HepG2 (cell line): ENCODE data around the gene FASTKD2. TPM values are rescaled to one million over a fixed set of nuclear protein-coding genes. Genes with fewer than 3 reads are reported as not detected.

Experiments used
- ATAC-seq: fragments of 200-7000 bp; cut with Tn5 transposase; 3 replicates; pipeline ENCODE4 v1.9.1; 2020; ENCODE audit warnings: mild to moderate bottlenecking, moderate library complexity
- BruUV-seq: library from RNA; stranded (reverse); fragments of 400-500 nt; replicated peaks from 2 replicates; lab custom pipeline; 2021; lab: Mats Ljungman, UMichigan
- CTCF ChIA-PET: fragments of 300-600 bp; formaldehyde crosslinking; extraction: SDS; loops from one replicate; lab custom pipeline; 2021; ENCODE audit warnings: low total read pairs, inconsistent platforms, low intra/inter-chr PET ratio; lab: Yijun Ruan, JAX
- POLR2A ChIA-PET: fragments of 350-600 bp; sonication (Branson Sonifier 250); formaldehyde crosslinking; loops from one replicate; lab custom pipeline; 2020; ENCODE audit warnings: antibody characterized with exemption, inconsistent platforms; lab: Yijun Ruan, JAX
- DNase-seq: peaks from one replicate; pipeline ENCODE4 v3.0.0-alpha.2; 2015; ENCODE audit warnings: low spot score
- FAIRE-seq: peaks from 3 replicates; lab custom pipeline; 2011; peaks lifted over from hg19 to GRCh38; lab: Jason Lieb, UNC
- H2AFZ ChIP-seq: one replicate; pipeline ENCODE4 v1.6.1; 2011; ENCODE audit warnings: low read length, inconsistent platforms
- H3K27ac ChIP-seq: fragments of 300-600 bp; 3 replicates; pipeline ENCODE4 v1.8.0; 2011; ENCODE audit warnings: mixed run types, mild to moderate bottlenecking, mixed read lengths, low read length, inconsistent platforms; ENCODE audit not compliant: insufficient read depth; ENCODE audit errors: extremely low read length
- H3K27me3 ChIP-seq, 2 experiments: fragments of 200-600 bp in 1 of 2; 2 replicates in 1 of 2; 3 replicates in 1 of 2; pipeline versions ENCODE4 v1.6.0 to v1.8.0; 2011; ENCODE audit warnings: low read length in 2 of 2, mild to moderate bottlenecking in 2 of 2, moderate library complexity in 2 of 2, inconsistent platforms in 1 of 2; ENCODE audit not compliant: insufficient read depth in 2 of 2, control insufficient read depth in 1 of 2
- H3K36me3 ChIP-seq, 2 experiments: fragments of 200-600 bp in 1 of 2; replicated peaks in 1 of 2; 2 replicates in 1 of 2; 3 replicates in 1 of 2; pipeline versions ENCODE4 v1.5.1 to v1.8.0; 2011; ENCODE audit warnings: low read length in 2 of 2, inconsistent platforms in 1 of 2; ENCODE audit not compliant: insufficient read depth in 2 of 2, control insufficient read depth in 1 of 2
- H3K4me1 ChIP-seq: 2 replicates; pipeline ENCODE4 v1.5.1; 2012; ENCODE audit warnings: low read length, inconsistent platforms; ENCODE audit not compliant: insufficient read depth
- H3K4me2 ChIP-seq: 2 replicates; pipeline ENCODE4 v1.6.0; 2011; ENCODE audit warnings: low read depth, low read length, inconsistent platforms
- H3K4me3 ChIP-seq, 3 experiments: fragments of 200-600 bp in 1 of 3; sonication (generic), shearing (Covaris generic) in 1 of 3; replicated peaks in 1 of 3; 2 replicates each; pipeline ENCODE4 v1.5.1; 2011 to 2016; ENCODE audit warnings: low read length in 3 of 3, inconsistent platforms in 2 of 3, low read depth in 2 of 3, mild to moderate bottlenecking in 2 of 3, control low read depth in 1 of 3, mixed read lengths in 1 of 3; ENCODE audit not compliant: insufficient read depth in 1 of 3
- H3K79me2 ChIP-seq: one replicate; pipeline ENCODE4 v1.6.1; 2011; ENCODE audit warnings: low read length, inconsistent platforms; ENCODE audit not compliant: insufficient read depth
- H3K9ac ChIP-seq: 2 replicates; pipeline ENCODE4 v1.6.0; 2011; ENCODE audit warnings: mild to moderate bottlenecking, low read depth, low read length, inconsistent platforms; ENCODE audit not compliant: insufficient read depth
- H3K9me3 ChIP-seq: 2 replicates; pipeline ENCODE4 v1.5.1; 2012; ENCODE audit warnings: mild to moderate bottlenecking, low read length
- H4K20me1 ChIP-seq: 2 replicates; pipeline ENCODE4 v1.6.0; 2011; ENCODE audit warnings: inconsistent platforms, mild to moderate bottlenecking, low read length, moderate library complexity; ENCODE audit not compliant: insufficient read depth
- CTCF ChIP-seq: sonication (generic); formaldehyde crosslinking; IDR thresholded peaks from 2 replicates; pipeline ENCODE4 v1.5.0; 2020; ENCODE audit warnings: mild to moderate bottlenecking, missing genetic modification reagents, moderate library complexity
- MNT ChIP-seq: fragments of 450-650 bp; IDR thresholded peaks from 2 replicates; pipeline ENCODE4 v1.6.1; 2016
- NCOA5 ChIP-seq: sonication (generic); formaldehyde crosslinking; IDR thresholded peaks from 2 replicates; pipeline ENCODE4 v1.4.0; 2020; ENCODE audit warnings: missing genetic modification reagents
- THRA ChIP-seq: sonication (generic); formaldehyde crosslinking; IDR thresholded peaks from 2 replicates; pipeline ENCODE4 v1.4.0; 2020; ENCODE audit warnings: missing genetic modification reagents, borderline replicate concordance
- WGBS: methylation state at CpG from one replicate; pipeline ENCODE4 v1.1.6; 2017; ENCODE audit warnings: low lambda C conversion rate; 5-methylcytosine and 5-hydroxymethylcytosine counted together
- in situ Hi-C: cut with HindIII; loops from 2 replicates; pipeline ENCODE4 v1.10.0; 2017; ENCODE audit warnings: low pct_unique_long_range_greater_than_20kb; ENCODE audit not compliant: extremely low pct_ligation_motif_present
- intact Hi-C: fragments of 100-400 bp; cut with micrococcal nuclease; formaldehyde crosslinking; loops from one replicate; pipeline ENCODE4 v1.10.0; 2022; ENCODE audit not compliant: unreplicated experiment
- polyA plus RNA-seq, 8 experiments: library from polyadenylated mRNA; depleted of rRNA in 3 of 8; stranded (reverse) in 7 of 8; unstranded in 1 of 8; fragments of >200 nt; fragmentation: Illumina TruSeq in 4 of 8; extraction: Trizol in 4 of 8; gene quantifications; 2 replicates each; pipeline versions ENCODE4 v1.2.1 to v1.2.3, GENCODE V29; 2011 to 2016; ENCODE audit warnings: low read depth in 4 of 8, missing spikeins in 1 of 8, mixed read lengths in 1 of 8; ENCODE audit not compliant: insufficient read depth in 1 of 8
- total RNA-seq, 5 experiments: library from RNA; depleted of rRNA; stranded (reverse); fragments of >200 nt; fragmentation: Illumina TruSeq; extraction: Trizol; gene quantifications; 2 replicates each; pipeline ENCODE4 v1.2.3, GENCODE V29; 2016; ENCODE audit warnings: low read depth in 1 of 5

Gene FASTKD2
- total and polyA plus RNA-seq, 2 of the 13 experiments (the other 11 are each of a cell fraction or from before 2014, with no cell fraction given), result 41.1 to 77.8 TPM

- Histone ChIP-seq H2AFZ (no peak overlapping the region), H3K27me3 (no peaks in the 10 kb centered on the region), H3K4me1 (no peaks in the 10 kb centered on the region), H3K79me2 (no peaks in the 10 kb centered on the region), H3K9ac (no peak overlapping the region), H3K27ac (no peak overlapping the region), H3K4me2 (no peak overlapping the region), H3K9me3 (peaks cover 15% of the 10 kb centered on the region), H3K36me3 (no peaks in the 10 kb centered on the region), H4K20me1 (no peaks in the 10 kb centered on the region), H3K4me3 (no peak overlapping the region)
- no TSS peak for BruUV-seq
- POLR2A ChIA-PET, result no interaction called here
- no peak for DNase-seq
- no peak for ATAC-seq
- intact Hi-C loops, result no loop called here
- CTCF ChIA-PET, result no interaction called here
- TF ChIP-seq MNT, result peak; percentile 90
- TF ChIP-seq NCOA5 (CRISPR knock-in tag), result no peak
- 4% methylated on average over 3 of the region's 3 CpGs for WGBS
- FAIRE-seq, result no peak
- in situ Hi-C loops, result no loop called here
Observed at GRCh38 chr2:206838690-206839089, 73.3 kb downstream of the FASTKD2 start.

DNA sequence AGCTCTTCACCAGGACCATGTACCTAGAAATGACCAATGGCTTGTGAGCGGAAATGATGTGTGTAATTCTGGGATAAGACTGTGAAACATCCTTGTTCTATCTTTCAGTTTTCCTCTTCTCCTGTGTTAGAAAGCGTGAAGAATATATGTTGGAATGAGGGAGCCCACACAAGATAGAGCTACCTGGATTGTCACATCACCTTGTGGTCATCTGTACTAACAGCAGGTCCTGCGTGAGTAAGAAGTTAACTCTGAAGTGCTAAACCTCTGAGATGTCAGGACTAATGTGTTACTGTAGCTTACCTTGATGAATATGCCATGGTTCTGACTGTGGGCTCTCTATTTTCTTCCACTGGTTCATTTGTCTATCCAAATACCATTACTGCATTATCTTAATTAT is 75.6 kb downstream of the FASTKD2 start:
- Histone ChIP-seq H3K27ac (no peak overlapping the region), H3K4me2 (no peak overlapping the region), H3K9ac (no peak overlapping the region), H2AFZ (no peak overlapping the region), H3K36me3 (no peaks in the 10 kb centered on the region), H3K4me1 (peaks cover 2% of the 10 kb centered on the region), H3K9me3 (no peaks in the 10 kb centered on the region), H3K79me2 (no peaks in the 10 kb centered on the region), H3K27me3 (no peaks in the 10 kb centered on the region), H4K20me1 (no peaks in the 10 kb centered on the region), H3K4me3 (no peak overlapping the region)
- ChIA-PET POLR2A (no interaction called here), CTCF (no interaction called here)
- 24% methylated on average over 3 of the region's 3 CpGs for WGBS
- ATAC-seq (peak; percentile 98), DNase-seq (no peak), FAIRE-seq (no peak)
- TF ChIP-seq CTCF (peak; percentile 38; the same call in 1 of the 2 replicates), THRA (CRISPR knock-in tag) (no peak)
- in situ Hi-C loops, result no loop called here
- intact Hi-C loops, result loop anchor here (1.0 kb wide), 1 partner anchor 41 kb away; no protein-coding TSS in a partner anchor
- BruUV-seq, result no TSS peak
